ENCODE data around the gene TNS1. TPM values are rescaled to one million over a fixed set of nuclear protein-coding genes. Genes with fewer than 3 reads are reported as not detected.

TNS1 gene
- total RNA-seq, 2 donors from 2014 or later: 3.3 to 4.2 TPM

GRCh38 chr2:217799563-217800432 is 203.0 kb downstream of the TNS1 start:
- Mint-ChIP-seq H3K27me3 (ENCODE audit: insufficient read depth) (no peaks in the 10 kb centered on the region), H3K36me3 (ENCODE audit: low read depth) (no peaks in the 10 kb centered on the region), H3K4me3 (no peak overlapping the region), H3K4me1 (peaks cover 2% of the 10 kb centered on the region), H3K9me3 (no peaks in the 10 kb centered on the region), H3K27ac (no peak overlapping the region)
- TF ChIP-seq CTCF (conservative IDR thresholded peaks at IDR 0.05): no peak
- H3K4me3 ChIP-seq (ENCODE audit: low read length): no peak overlapping the region
- H3K27ac ChIP-seq (ENCODE audit: low read depth, low read length): no peak overlapping the region
- H3K36me3 ChIP-seq (ENCODE audit: control insufficient read depth, insufficient read depth, low read length): no peaks in the 10 kb centered on the region
- WGBS, 2 experiments (ENCODE audit: insufficient coverage in 1 of 2, insufficient read length in 1 of 2): 94% methylated on average over 9 to 14 of the region's 15 CpGs
- no peaks in the 10 kb centered on the region for H3K4me1 ChIP-seq (ENCODE audit: control insufficient read depth, insufficient read depth, low read length)
- H3K9ac ChIP-seq (ENCODE audit: extremely low read depth, low read length, poor library complexity, severe bottlenecking): no peak overlapping the region
- no peaks in the 10 kb centered on the region for H3K27me3 ChIP-seq (ENCODE audit: control insufficient read depth, insufficient read depth, low read length, poor library complexity, severe bottlenecking)
- peak; percentile 19 for DNase-seq
- H3K9me3 ChIP-seq (ENCODE audit: control insufficient read depth, low read length): no peaks in the 10 kb centered on the region

- Mint-ChIP-seq H3K27ac (no peak overlapping the region), H3K36me3 (ENCODE audit: low read depth) (no peaks in the 10 kb centered on the region), H3K4me3 (no peak overlapping the region), H3K9me3 (no peaks in the 10 kb centered on the region), H3K27me3 (ENCODE audit: insufficient read depth) (no peaks in the 10 kb centered on the region), H3K4me1 (peaks cover 2% of the 10 kb centered on the region)
- H3K36me3 ChIP-seq (ENCODE audit: control insufficient read depth, insufficient read depth, low read length): no peaks in the 10 kb centered on the region
- H3K27ac ChIP-seq (ENCODE audit: low read depth, low read length): no peak overlapping the region
- TF ChIP-seq CTCF (conservative IDR thresholded peaks at IDR 0.05): no peak
- no peaks in the 10 kb centered on the region for H3K9me3 ChIP-seq (ENCODE audit: control insufficient read depth, low read length)
- 93 to 96% methylated on average over 13 to 14 of the region's 14 CpGs for WGBS, 2 experiments (ENCODE audit: insufficient coverage in 1 of 2, insufficient read length in 1 of 2)
- no peak overlapping the region for H3K9ac ChIP-seq (ENCODE audit: extremely low read depth, low read length, poor library complexity, severe bottlenecking)
- H3K4me1 ChIP-seq (ENCODE audit: control insufficient read depth, insufficient read depth, low read length): no peaks in the 10 kb centered on the region
- DNase-seq: peak; percentile 32
- H3K27me3 ChIP-seq (ENCODE audit: control insufficient read depth, insufficient read depth, low read length, poor library complexity, severe bottlenecking): no peaks in the 10 kb centered on the region
- H3K4me3 ChIP-seq (ENCODE audit: low read length): no peak overlapping the region
Measured at GRCh38 chr2:217798743-217799562, 203.8 kb downstream of the TNS1 start.

GRCh38 chr2:217798191-217798590 is 204.6 kb downstream of the TNS1 start:
- H3K27ac Mint-ChIP-seq: no peak overlapping the region
- no peak overlapping the region for H3K4me3 ChIP-seq (ENCODE audit: low read length)
- peak; percentile 6 for DNase-seq
- H3K36me3 ChIP-seq (ENCODE audit: control insufficient read depth, insufficient read depth, low read length): no peaks in the 10 kb centered on the region
- no peaks in the 10 kb centered on the region for H3K9me3 ChIP-seq (ENCODE audit: control insufficient read depth, low read length)
- no peak overlapping the region for H3K4me3 Mint-ChIP-seq
- H3K27ac ChIP-seq (ENCODE audit: low read depth, low read length): no peak overlapping the region
- no peak overlapping the region for H3K9ac ChIP-seq (ENCODE audit: extremely low read depth, low read length, poor library complexity, severe bottlenecking)
- peaks cover 2% of the 10 kb centered on the region for H3K4me1 Mint-ChIP-seq
- H3K27me3 ChIP-seq (ENCODE audit: control insufficient read depth, insufficient read depth, low read length, poor library complexity, severe bottlenecking): no peaks in the 10 kb centered on the region
- no peaks in the 10 kb centered on the region for H3K36me3 Mint-ChIP-seq (ENCODE audit: low read depth)
- WGBS, 2 experiments (ENCODE audit: insufficient coverage in 1 of 2, insufficient read length in 1 of 2): 81 to 94% methylated on average over 5 to 7 of the region's 7 CpGs
- TF ChIP-seq CTCF (conservative IDR thresholded peaks at IDR 0.05): no peak
- no peaks in the 10 kb centered on the region for H3K9me3 Mint-ChIP-seq
- no peaks in the 10 kb centered on the region for H3K27me3 Mint-ChIP-seq (ENCODE audit: insufficient read depth)
- no peaks in the 10 kb centered on the region for H3K4me1 ChIP-seq (ENCODE audit: control insufficient read depth, insufficient read depth, low read length)
